ENCODE results near the gene TFPI2.

DNA sequence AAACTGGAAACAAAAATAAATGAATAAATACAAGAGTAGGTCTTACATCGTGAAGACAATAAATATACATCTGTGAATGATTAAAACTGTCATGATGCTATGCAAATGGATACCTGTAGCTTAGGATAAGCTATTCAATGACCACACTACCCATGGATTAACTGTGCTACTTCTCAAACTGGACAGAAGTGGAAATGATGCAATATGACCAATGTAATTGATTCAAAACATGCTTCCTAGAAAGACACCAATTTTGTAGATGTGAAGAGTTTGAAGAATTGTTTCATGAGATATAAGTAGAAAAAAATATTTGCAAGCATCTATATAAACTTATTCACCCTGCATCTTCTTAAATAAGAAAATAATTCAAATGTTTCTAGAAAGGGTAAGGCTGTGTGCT, 36.1 kb downstream of the TFPI2 start:
- TF ChIP-seq ZNF449 (tag by site-specific recombination; IDR thresholded peaks at IDR 0.05) (no peak), REST (tag by site-specific recombination; IDR thresholded peaks at IDR 0.05) (no peak), EGR2 (tag by site-specific recombination; IDR thresholded peaks at IDR 0.05; ENCODE audit: low read depth) (no peak), ZNF514 (tag by site-specific recombination; IDR thresholded peaks at IDR 0.05) (no peak), ZNF341 (tag by site-specific recombination; IDR thresholded peaks at IDR 0.05; ENCODE audit: low read depth) (no peak), PBX3 (CRISPR knock-in tag; IDR thresholded peaks at IDR 0.05) (no peak), MYNN (tag by site-specific recombination; IDR thresholded peaks at IDR 0.05; ENCODE audit: borderline replicate concordance) (no peak), ZNF621 (tag by site-specific recombination; IDR thresholded peaks at IDR 0.05) (no peak), ZBTB10 (tag by site-specific recombination; IDR thresholded peaks at IDR 0.05) (no peak), ZNF335 (tag by site-specific recombination; conservative IDR thresholded peaks at IDR 0.05) (no peak)
- TF ChIP-seq, protein P1, sequence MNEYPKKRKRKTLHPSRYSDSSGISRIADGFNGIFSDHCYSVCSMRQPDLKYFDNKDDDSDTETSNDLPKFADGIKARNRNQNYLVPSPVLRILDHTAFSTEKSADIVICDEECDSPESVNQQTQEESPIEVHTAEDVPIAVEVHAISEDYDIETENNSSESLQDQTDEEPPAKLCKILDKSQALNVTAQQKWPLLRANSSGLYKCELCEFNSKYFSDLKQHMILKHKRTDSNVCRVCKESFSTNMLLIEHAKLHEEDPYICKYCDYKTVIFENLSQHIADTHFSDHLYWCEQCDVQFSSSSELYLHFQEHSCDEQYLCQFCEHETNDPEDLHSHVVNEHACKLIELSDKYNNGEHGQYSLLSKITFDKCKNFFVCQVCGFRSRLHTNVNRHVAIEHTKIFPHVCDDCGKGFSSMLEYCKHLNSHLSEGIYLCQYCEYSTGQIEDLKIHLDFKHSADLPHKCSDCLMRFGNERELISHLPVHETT (tag by site-specific recombination; IDR thresholded peaks at IDR 0.05) = no peak
- TF ChIP-seq, protein P2, sequence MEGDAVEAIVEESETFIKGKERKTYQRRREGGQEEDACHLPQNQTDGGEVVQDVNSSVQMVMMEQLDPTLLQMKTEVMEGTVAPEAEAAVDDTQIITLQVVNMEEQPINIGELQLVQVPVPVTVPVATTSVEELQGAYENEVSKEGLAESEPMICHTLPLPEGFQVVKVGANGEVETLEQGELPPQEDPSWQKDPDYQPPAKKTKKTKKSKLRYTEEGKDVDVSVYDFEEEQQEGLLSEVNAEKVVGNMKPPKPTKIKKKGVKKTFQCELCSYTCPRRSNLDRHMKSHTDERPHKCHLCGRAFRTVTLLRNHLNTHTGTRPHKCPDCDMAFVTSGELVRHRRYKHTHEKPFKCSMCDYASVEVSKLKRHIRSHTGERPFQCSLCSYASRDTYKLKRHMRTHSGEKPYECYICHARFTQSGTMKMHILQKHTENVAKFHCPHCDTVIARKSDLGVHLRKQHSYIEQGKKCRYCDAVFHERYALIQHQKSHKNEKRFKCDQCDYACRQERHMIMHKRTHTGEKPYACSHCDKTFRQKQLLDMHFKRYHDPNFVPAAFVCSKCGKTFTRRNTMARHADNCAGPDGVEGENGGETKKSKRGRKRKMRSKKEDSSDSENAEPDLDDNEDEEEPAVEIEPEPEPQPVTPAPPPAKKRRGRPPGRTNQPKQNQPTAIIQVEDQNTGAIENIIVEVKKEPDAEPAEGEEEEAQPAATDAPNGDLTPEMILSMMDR (tag by site-specific recombination; IDR thresholded peaks at IDR 0.05) = no peak

Measured in HEK293 (cell line).